Measurements from ENCODE around the gene SORCS3. TPM values are rescaled to one million over a fixed set of nuclear protein-coding genes. Genes with fewer than 3 reads are reported as not detected.

The SORCS3 gene
- total RNA-seq, 1 experiment from 2014 or later: not detected

DNA sequence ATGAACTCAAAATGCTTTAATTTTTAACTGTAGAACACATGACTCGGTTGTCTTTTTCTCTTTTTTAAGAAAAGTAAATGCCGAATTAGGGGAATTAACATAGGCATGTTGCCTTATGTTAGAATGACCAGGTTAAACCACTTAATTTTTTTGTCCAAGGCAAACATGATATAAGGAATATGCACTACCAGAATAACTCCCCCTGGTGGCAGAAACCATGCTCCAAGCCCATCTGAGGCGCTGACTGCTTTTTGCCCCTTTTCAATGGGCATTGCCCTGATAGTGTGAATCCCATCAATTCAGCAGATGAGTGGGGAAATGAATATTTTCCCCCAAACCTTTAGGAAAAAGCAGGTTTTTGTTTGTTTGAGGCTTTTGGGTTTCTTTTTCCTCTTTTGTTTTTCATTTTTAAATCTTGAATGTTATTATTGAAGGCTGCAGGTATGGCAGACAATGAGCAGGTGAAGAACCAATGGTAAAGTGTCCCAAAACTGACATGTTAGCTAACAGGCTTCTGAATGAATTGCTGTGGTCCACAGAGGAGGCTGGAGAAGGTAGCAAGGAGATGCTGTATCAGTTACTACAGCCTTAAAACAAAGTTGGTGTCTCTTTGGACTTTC lies 284.3 kb downstream of the SORCS3 start:
- H3K9ac ChIP-seq (ENCODE audit: low read length): no peak overlapping the region
- no peak overlapping the region for H3K4me3 ChIP-seq (replicated peaks in 1 of 2; ENCODE audit: low read depth in 1 of 2, low read length in 2 of 2)
- ChIA-PET RAD21 (ENCODE audit: low non-redundant PET in 1 of 2, low total read pairs in 2 of 2, uncharacterized antibody in 2 of 2, unreplicated experiment in 2 of 2) (interaction anchor here in 1 of 2 experiments (0.7 kb wide), 1 partner anchor 11 kb away, joined by 3 read pairs; no protein-coding TSS in a partner anchor), POLR2A (no interaction called here), CTCF (interaction anchor here (0.7 to 3.8 kb wide), 5 partner anchors 8 to 157 kb away, joined by 3 to 26 read pairs (median 4); no protein-coding TSS in a partner anchor)
- TF ChIP-seq EGR1 (IDR thresholded peaks at IDR 0.05; ENCODE audit: low read depth) (no peak), JUND (IDR thresholded peaks at IDR 0.05) (no peak), RAD21 (IDR thresholded peaks at IDR 0.05; ENCODE audit: low read depth) (peak; percentile 68)
- TF ChIP-seq, protein P1, sequence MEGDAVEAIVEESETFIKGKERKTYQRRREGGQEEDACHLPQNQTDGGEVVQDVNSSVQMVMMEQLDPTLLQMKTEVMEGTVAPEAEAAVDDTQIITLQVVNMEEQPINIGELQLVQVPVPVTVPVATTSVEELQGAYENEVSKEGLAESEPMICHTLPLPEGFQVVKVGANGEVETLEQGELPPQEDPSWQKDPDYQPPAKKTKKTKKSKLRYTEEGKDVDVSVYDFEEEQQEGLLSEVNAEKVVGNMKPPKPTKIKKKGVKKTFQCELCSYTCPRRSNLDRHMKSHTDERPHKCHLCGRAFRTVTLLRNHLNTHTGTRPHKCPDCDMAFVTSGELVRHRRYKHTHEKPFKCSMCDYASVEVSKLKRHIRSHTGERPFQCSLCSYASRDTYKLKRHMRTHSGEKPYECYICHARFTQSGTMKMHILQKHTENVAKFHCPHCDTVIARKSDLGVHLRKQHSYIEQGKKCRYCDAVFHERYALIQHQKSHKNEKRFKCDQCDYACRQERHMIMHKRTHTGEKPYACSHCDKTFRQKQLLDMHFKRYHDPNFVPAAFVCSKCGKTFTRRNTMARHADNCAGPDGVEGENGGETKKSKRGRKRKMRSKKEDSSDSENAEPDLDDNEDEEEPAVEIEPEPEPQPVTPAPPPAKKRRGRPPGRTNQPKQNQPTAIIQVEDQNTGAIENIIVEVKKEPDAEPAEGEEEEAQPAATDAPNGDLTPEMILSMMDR (IDR thresholded peaks at IDR 0.05 in 2 of 3, conservative IDR thresholded peaks at IDR 0.05 in 1 of 3; ENCODE audit: borderline replicate concordance in 1 of 3, insufficient read depth in 1 of 3, low read depth in 2 of 3, low read length in 2 of 3): peak; percentile 68 to 94 (median 88)
- TF ChIP-seq, protein P2, sequence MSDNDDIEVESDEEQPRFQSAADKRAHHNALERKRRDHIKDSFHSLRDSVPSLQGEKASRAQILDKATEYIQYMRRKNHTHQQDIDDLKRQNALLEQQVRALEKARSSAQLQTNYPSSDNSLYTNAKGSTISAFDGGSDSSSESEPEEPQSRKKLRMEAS (IDR thresholded peaks at IDR 0.05): no peak
- H3K79me2 ChIP-seq (ENCODE audit: insufficient read depth, low read length): no peaks in the 10 kb centered on the region
- no peaks in the 10 kb centered on the region for H4K20me1 ChIP-seq (ENCODE audit: insufficient read depth)
- no peaks in the 10 kb centered on the region for H3K36me3 ChIP-seq (ENCODE audit: control insufficient read depth in 1 of 2, insufficient read depth in 2 of 2, low read length in 2 of 2)
- intact Hi-C loops (cut with micrococcal nuclease): loop anchor here (1.0 to 5.0 kb wide), 4 partner anchors 158 to 518 kb away; no protein-coding TSS in a partner anchor
- H3K4me2 ChIP-seq (ENCODE audit: low read length): no peak overlapping the region
- DNase-seq (ENCODE audit: low read depth, low spot score) (peak; percentile 66), ATAC-seq (peak; percentile 92)
- BruUV-seq (replicated peaks): no TSS peak
- H3K9me2 ChIP-seq (ENCODE audit: insufficient read depth): no peaks in the 10 kb centered on the region
- no peak overlapping the region for H2AFZ ChIP-seq (ENCODE audit: low read depth, low read length, poor library complexity, severe bottlenecking)
- peaks cover 56% of the 10 kb centered on the region for H3K27me3 ChIP-seq (ENCODE audit: insufficient read depth, low read length)
- no peaks in the 10 kb centered on the region for H3K9me3 ChIP-seq (ENCODE audit: control insufficient read depth in 1 of 2, insufficient read depth in 1 of 2, low read depth in 1 of 2, low read length in 2 of 2)
- H3K4me1 ChIP-seq (ENCODE audit: control insufficient read depth in 1 of 2, insufficient read depth in 2 of 2, low read length in 2 of 2): no peaks in the 10 kb centered on the region
- no peak overlapping the region for H3K27ac ChIP-seq (ENCODE audit: low read depth, low read length)

DNA sequence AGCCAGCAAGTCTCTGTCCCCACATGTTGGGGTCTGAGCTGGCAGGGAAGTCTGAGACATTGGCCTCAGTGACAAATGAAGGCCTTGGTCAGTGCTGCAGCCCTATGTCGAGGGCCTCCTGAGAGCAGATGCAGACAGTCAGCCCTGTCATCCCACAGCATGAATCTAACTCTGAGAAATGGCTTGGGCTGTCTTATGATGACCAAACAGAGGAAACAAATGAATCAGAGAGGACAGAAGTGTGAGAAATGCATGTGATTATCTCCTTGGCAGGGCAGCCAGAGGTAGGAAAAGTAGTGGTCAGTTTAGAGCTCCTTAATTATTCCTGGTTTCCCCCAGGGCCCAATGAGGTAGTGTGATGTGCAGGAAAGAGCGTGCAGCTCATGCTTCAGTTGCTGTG lies 287.6 kb downstream of the SORCS3 start:
- intact Hi-C loops (cut with micrococcal nuclease): loop anchor here (5.0 kb wide), 2 partner anchors 346 to 521 kb away; no protein-coding TSS in a partner anchor
- RAD21 ChIA-PET (ENCODE audit: low non-redundant PET in 1 of 2, low total read pairs in 2 of 2, uncharacterized antibody in 2 of 2, unreplicated experiment in 2 of 2): no interaction called here
- Histone ChIP-seq H3K4me2 (ENCODE audit: low read length) (no peak overlapping the region), H3K27me3 (ENCODE audit: insufficient read depth, low read length) (peaks cover 49% of the 10 kb centered on the region), H3K79me2 (ENCODE audit: insufficient read depth, low read length) (no peaks in the 10 kb centered on the region), H4K20me1 (ENCODE audit: insufficient read depth) (no peaks in the 10 kb centered on the region), H3K36me3 (ENCODE audit: control insufficient read depth in 1 of 2, insufficient read depth in 2 of 2, low read length in 2 of 2) (no peaks in the 10 kb centered on the region), H2AFZ (ENCODE audit: low read depth, low read length, poor library complexity, severe bottlenecking) (no peak overlapping the region), H3K27ac (ENCODE audit: low read depth, low read length) (no peak overlapping the region), H3K4me3 (replicated peaks in 1 of 2; ENCODE audit: low read depth in 1 of 2, low read length in 2 of 2) (no peak overlapping the region), H3K4me1 (ENCODE audit: control insufficient read depth in 1 of 2, insufficient read depth in 2 of 2, low read length in 2 of 2) (no peaks in the 10 kb centered on the region), H3K9me3 (ENCODE audit: control insufficient read depth in 1 of 2, insufficient read depth in 1 of 2, low read depth in 1 of 2, low read length in 2 of 2) (no peaks in the 10 kb centered on the region), H3K9ac (ENCODE audit: low read length) (no peak overlapping the region), H3K9me2 (ENCODE audit: insufficient read depth) (no peaks in the 10 kb centered on the region)
- DNase-seq (ENCODE audit: low read depth, low spot score) (no peak), ATAC-seq (no peak)
- POLR2A ChIA-PET: no interaction called here
- CTCF ChIA-PET: no interaction called here
- BruUV-seq (replicated peaks): no TSS peak
- TF ChIP-seq ZNF274 (IDR thresholded peaks at IDR 0.05; ENCODE audit: low read depth, low read length) (no peak), RAD21 (IDR thresholded peaks at IDR 0.05; ENCODE audit: low read depth) (no peak), CBX3 (IDR thresholded peaks at IDR 0.05; ENCODE audit: low read depth) (no peak), ZFX (IDR thresholded peaks at IDR 0.05) (no peak), EZH2phosphoT487 (IDR thresholded peaks at IDR 0.05; ENCODE audit: borderline replicate concordance) (no peak), EGR1 (IDR thresholded peaks at IDR 0.05; ENCODE audit: low read depth) (no peak)
- TF ChIP-seq, protein P1 (IDR thresholded peaks at IDR 0.05 in 2 of 3, conservative IDR thresholded peaks at IDR 0.05 in 1 of 3; ENCODE audit: borderline replicate concordance in 1 of 3, insufficient read depth in 1 of 3, low read depth in 2 of 3, low read length in 2 of 3): no peak
- TF ChIP-seq, protein P3, sequence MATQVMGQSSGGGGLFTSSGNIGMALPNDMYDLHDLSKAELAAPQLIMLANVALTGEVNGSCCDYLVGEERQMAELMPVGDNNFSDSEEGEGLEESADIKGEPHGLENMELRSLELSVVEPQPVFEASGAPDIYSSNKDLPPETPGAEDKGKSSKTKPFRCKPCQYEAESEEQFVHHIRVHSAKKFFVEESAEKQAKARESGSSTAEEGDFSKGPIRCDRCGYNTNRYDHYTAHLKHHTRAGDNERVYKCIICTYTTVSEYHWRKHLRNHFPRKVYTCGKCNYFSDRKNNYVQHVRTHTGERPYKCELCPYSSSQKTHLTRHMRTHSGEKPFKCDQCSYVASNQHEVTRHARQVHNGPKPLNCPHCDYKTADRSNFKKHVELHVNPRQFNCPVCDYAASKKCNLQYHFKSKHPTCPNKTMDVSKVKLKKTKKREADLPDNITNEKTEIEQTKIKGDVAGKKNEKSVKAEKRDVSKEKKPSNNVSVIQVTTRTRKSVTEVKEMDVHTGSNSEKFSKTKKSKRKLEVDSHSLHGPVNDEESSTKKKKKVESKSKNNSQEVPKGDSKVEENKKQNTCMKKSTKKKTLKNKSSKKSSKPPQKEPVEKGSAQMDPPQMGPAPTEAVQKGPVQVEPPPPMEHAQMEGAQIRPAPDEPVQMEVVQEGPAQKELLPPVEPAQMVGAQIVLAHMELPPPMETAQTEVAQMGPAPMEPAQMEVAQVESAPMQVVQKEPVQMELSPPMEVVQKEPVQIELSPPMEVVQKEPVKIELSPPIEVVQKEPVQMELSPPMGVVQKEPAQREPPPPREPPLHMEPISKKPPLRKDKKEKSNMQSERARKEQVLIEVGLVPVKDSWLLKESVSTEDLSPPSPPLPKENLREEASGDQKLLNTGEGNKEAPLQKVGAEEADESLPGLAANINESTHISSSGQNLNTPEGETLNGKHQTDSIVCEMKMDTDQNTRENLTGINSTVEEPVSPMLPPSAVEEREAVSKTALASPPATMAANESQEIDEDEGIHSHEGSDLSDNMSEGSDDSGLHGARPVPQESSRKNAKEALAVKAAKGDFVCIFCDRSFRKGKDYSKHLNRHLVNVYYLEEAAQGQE (IDR thresholded peaks at IDR 0.05; ENCODE audit: low read depth): no peak
